ENCODE data around the gene SLTM.
"Not testable (repeated sequence)": the region's sequence is repeated elsewhere in the genome, so short reads cannot be mapped to it uniquely, and the experiment has no call there.

The SLTM gene

DNA sequence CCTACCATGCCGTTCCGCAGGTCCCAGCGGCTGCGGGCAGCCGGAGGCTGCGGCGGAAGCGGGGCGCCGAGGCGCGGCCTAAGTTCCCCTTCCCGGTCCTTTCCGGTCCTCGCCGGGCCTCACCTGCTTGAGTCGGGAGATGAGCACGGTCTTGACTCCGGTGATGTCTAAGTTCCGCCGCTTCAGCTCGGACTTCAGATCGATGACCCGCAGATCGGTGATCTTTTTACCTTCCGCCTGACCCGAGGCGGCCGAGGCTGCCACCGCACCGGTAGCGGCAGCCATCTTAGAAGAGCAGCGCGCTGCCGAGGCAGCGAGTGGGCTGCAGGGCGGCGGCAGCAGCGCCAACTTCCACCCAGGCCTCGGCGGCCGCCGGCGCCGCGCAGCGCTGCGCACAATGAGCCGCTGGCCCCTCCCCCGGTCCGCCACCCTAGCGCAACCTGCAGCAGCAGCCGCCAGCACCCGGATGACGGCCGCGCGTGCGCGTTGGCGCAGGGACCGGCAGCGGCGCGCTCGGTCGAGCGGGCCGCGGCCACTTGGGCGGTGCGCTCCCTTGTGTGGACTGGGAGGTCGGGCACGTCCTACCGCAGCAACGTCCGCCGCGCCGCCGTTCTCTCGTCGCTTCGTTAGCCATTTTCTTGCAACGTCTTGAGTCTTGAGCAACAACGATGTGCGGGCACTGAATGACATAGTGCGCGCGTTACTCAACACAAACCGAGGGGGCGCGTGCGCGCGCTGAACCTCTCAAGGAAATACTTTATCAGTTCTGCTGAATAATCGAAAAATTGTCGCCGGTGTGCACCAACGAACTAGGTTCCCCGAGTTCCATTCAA is at the start of gene SLTM:
Gene SLTM (minus strand): TSS at position 399 of the 833 bp plus-strand sequence. CDS start 114 bp downstream, at position 285.
- peak; percentile 84 to 93 for DNase-seq

DNA sequence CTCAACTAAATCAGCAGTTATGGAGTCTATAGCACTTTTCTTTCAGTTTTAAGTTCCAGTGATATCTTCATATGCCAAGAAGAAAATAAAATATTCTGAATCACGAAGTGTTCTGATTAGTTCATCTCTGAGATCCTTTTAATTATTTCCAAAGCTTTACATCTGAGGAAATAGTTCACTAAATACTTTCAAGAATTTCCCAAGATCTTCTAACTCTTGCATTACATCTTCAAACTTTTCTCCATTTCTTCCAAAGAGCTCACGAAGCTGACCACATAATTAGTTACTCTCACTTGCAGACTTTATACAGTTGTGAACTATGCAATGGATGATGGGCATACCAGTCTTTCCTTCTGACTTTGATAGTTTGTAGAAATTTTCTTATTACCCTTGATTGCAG is 49.8 kb upstream of the SLTM start:
- no peak for DNase-seq

DNA sequence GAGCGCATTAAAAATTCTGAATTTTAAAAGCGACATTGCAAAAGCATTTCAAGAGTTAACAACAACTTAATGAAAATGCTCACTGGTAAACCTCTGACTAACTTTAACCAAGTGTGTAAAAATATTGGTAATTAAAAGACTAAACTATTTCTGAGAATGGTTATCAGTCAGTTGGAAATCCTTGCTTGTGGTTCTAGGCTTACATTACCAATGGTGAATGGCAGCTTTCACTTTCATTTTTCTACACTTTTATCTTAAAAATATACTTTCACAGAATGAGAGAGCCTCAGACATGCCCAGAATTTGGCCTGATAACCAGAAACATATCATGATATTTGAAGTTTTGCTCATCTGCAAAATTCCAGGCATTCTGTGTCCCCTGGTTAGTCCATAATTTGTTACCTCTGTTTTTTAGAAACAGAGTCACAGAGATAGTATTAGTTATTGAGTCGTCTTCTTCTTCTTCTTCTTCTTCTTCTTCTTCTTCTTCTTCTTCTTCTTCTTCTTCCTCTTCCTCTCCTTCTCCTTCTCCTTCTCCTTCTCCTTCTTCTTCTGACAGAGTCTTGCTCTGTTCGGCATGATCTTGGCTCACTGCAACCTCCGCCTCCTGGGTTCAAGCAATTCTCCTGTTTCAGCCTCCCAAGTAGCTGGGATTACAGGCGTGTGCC is 48.5 kb upstream of the SLTM start:
- DNase-seq = no peak

DNA sequence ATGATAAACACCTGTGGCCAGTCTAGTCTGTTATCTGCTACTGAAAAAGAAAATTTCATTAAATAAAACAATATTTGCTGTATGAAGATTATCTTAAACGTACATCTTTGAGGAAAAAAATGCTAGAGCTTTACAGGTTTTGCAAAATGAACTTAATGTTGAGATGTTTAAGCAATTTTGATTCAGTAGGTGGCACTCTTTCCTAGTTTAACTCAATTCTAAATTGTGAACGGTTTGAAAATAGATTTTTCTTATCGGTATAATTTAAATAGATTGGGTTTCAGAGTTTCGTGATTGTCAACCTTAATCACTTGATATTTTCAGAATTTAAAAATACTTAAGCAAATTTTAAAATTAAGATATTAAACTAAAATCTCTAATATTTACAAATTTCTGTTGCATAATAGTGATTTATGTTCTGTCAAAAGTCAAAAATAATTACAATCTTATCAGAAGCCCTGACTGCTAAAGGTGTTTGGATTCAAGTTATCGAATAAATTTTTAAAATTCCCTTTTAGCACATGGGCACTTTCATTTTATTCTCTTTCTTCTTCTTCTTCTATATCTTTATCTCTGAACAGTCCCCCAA is 47.0 kb upstream of the SLTM start:
- peak in 1 of 2 experiments; percentile 6 for DNase-seq

DNA sequence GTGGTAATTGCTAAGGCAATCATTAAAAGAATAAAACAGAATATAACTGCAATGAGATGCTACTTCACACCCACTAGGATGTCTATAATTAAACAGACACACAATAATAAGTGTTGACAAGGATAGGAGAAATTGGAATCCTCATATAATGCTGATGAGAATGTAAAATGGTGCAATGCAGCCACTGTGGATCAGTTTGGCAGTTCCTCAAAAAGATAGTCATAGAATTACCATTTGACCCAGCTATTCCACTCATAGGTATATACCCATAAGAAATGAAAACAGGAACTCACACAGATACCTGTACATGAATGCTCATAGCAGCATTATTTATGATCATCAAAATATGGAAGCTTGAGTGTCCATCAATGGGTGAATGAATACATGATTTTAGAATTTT is 44.4 kb upstream of the SLTM start:
- DNase-seq = no peak

DNA sequence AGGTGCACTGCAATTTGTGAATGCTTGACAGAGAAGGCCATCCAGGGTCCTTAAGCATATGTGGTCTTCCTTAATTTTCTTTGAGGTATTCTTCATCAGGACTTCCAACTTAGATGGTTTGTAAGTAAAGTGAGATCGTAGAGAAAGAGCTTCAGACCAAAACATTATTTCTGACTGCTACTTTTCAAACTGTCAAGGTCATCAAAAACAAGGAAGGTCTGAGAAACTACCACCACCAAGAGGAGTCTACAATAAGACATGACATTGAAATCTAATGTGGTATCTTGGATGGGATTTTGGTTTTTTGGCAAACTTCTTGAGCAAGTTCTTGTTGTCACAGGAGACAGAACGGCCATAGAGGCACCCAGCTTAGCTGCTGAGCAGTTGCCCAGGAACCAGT is 34.0 kb upstream of the SLTM start:
- DNase-seq = no peak

DNA sequence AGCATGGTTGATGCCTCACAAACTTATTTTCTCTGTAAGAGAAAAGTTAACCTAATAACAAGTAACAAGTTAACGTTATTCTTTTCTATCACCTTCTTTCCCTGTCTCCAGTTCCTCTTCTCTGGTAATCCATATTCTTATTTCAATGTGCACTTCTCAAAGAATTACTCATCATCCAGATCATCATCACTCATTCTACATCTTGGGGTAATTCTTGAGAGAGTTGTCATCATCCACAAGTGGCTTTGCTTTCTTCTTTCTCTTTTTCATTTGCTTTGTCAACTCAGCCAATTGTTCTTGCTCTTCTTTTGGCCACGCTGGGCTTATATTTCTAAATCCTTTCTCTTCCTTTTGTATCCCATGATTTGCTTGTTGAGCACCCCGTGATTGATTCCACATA is 33.2 kb upstream of the SLTM start:
- DNase-seq = no peak

DNA sequence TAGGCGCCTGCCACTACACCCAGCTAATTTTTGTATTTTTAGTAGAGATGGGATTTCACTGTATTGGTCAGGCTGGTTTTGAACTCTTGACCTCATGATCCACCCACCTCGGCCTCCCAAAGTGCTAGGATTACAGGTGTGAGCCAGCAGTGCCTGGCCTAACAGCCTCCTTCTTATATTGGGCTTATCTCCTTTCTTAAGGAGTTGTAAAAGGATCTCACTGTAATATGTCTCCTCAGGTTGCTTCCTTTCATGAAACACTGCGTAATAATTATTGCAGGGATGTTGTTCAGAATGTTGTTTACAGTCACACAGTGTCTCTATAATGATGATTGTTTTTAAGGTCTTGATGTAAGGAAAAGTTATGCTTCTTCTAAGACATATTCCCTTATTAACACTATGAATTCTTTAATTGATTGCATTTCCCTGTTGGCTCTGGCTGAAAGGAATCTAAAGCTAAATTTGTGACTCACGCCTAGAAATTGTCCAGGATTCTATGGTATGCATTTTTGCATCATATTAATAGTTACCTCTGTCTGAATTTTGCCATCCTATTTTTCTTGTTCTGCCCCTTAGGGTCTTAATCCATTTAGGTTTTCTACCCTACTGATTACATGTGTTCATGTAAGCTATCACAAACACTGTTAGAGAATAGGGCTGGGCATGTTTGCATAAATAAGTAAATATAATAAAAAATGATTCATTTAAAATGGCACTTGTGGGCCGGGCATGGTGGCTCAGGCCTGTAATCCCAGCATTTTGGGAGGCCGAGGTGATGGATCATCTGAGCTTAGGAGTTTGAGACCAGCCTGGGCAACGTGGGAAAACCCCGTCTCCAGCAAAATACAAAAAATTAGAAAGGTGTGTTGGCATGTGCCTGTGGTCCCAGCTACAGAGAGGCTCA is 29.4 kb upstream of the SLTM start:
- DNase-seq = no peak

DNA sequence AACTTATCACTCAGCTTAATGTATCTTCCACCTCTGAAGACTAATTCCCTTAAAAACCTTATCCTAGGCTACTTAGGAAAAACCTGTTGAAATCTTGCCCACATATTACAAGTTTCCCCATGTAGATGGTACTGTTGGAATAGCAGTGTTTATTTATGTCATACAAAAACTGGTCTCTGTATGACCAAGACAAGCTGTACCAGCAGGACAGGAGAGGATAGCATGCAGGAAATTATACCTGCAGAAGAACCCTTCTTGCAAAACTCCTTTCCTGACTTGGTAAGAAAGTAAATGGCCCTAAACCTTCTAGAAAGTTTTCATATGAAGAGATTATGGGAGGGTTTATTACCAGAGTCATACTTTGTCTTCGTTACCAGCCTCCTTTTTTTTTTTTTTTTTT is 28.7 kb upstream of the SLTM start:
- DNase-seq = no peak

DNA sequence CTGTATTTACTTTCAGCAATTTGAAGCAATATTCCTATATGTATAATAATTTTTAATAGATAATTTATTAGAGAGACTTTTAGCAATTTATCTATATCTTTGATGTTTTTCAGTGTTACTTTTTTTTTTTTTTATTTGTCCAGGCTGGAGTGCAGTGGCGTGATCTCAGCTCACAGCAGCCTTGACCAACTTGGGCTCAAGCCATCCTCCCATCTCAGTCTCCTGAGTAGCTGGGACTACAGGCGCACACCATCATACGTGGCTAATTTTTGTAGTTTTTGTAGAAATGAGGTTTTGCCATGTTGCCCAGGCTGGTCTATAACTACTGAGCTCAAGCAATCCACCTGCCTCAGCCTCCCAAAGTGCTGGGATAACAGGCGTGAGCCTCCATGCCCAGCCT is 25.3 kb upstream of the SLTM start:
- DNase-seq = no peak

DNA sequence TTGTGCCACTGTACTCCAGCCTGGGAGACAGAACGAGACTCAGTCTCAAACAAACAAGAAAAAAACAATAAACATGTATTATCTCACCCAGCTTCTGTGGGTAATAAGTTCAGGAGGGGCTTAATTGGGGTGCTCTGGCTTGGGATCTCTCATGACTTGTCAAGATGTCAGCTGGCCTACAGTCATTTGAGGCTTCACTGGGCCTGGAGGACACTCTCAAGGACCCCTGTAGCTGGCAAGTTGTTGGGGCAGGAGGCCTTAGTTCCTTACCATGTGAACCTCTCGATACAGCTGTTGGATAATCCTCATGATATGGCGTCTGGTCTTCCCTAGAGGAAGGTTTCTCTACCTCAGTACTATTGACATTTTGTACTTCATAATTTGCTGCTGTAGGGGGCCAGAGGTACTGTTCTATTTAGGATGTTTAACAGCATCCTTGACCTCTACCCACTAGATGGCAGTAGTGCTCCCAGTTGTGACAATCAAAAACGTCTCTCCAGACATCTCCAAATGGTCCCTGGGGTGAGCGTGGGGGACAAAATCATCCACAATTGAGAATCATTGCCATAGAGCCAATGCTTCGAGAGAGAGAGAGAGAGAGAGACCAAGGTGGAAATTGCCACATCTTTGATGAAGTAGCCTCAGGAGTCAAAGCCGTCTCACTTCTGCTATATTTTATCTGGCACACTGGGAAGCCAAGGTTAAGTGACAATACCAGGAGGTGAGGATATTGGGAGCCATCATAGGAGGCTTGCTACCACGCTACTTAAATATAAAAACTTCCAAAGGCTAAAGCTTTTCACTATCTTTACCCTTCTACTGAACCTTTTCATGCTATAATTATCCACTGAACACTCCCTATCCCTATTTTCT is 23.9 kb upstream of the SLTM start:
- peak; percentile 66 to 75 for DNase-seq

DNA sequence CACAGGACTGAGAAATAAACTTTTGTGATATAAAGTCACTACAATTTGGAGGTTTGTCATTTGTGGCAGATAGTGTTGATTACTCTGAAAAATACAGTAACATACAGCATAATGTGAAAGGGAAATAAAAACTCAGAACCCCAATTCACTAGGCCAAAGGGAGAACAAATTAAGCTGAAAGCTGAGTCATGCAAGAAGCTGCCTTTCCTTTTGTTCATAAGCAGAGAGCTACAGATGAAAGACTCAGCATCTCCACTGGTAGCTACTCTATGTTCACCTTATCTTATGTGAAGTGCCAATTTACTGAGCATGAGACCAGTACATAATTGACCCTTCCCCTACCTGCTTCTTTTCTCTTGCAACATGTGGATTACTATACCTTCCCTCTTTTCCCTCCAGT is 19.3 kb upstream of the SLTM start:
- DNase-seq = no peak

DNA sequence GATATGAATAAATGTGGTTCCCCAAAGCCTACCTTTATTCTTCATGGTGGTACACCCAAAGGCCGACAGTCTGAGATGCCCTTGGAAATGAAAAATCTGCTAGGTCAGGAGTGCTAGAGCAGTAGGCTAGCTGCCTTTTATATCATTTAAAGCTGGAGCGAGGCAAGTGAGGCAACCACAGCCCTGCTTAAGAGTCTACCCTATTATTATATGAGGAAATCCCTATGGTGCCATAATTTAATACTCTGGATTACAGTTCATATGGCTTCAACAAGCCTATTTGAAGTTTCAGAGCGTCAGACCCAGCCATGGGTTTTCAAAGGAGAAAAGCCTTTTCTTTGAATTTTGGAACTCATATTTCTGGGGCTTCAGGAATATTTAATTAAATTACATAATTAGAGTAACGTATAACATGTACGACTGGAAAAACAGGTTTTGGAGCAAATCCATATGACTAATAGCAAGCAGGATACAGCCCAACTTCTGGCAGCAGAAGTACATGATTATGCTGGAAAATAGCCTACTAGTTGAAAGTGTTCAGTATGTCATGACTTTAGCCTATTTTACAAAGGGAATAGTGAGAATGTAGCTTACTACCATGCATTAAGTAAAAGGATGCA is 18.0 kb upstream of the SLTM start:
- no peak for DNase-seq

DNA sequence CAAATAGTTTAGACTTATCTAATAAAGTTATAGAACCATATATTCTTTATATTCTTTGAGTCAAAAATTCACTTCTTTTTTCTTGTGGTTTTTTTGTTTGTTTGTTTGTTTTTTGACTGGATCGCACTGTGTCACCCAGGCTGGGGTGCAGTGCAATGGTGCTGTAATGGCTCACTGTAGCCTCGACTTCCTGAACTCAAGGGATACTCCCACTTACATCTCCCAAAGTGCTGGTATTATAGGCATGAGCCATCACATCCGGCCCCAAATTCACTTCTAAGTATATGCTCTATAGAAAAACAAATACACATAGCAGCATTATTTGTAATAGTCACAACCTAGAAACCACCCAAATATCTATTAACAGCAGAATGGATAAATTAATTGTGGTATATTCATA is 13.7 kb upstream of the SLTM start:
- no peak for DNase-seq

DNA sequence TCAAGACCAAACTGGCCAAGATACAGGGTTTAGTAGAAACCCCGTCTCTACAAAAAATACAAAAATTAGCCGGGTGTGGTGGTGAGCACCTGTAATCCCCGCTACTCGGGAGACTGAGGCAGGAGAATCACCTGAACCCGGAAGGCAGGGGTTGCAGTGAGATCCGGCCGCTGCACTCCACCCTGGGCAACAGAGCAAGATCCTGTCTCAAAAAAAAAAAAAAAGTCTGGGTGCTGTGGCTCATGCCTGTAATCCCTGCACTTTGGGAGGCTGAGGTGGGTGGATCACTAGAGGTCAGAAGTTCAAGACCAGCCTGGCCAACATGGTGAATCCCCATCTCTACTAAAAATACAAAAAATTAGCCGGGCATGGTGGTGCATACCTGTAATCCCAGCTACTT is 1.5 kb upstream of the SLTM start:
- not testable (repeated sequence) for DNase-seq

DNA sequence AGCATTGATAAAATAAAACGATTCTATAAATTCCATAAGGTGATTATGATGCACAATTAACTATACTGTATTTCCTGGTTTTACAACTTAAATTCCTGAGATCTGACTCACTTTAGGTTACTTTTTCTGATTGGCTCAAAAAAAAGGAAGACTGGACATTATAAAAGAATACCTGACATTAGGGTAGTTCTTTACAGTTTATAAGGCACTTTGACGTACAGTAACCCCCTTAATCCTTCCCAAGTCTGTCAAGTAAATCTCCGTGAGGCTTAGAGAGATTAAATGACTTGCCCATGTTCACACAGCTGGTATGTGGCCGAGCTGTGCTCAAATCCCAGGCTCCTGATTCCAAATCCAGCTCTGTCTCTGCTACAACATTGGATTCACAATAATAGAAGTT is 1.0 kb upstream of the SLTM start:
- DNase-seq = no peak

DNA sequence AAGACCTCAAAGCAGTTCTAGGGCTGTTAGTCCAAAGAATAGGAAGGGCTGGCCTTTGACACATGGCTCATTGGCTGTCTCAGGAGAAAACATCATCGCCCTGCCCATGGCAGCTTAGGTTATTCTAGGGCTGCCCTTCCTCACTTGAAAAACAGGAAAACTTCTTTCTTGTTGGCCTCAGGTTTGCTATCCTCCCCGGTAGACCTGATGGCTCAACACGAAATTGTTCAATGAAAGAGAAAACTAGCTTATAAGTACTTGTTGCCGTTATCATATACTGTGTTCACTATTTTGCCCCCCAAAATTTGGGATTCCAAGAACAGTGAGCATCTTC is 602 bp upstream of the SLTM start:
- DNase-seq = no peak

DNA sequence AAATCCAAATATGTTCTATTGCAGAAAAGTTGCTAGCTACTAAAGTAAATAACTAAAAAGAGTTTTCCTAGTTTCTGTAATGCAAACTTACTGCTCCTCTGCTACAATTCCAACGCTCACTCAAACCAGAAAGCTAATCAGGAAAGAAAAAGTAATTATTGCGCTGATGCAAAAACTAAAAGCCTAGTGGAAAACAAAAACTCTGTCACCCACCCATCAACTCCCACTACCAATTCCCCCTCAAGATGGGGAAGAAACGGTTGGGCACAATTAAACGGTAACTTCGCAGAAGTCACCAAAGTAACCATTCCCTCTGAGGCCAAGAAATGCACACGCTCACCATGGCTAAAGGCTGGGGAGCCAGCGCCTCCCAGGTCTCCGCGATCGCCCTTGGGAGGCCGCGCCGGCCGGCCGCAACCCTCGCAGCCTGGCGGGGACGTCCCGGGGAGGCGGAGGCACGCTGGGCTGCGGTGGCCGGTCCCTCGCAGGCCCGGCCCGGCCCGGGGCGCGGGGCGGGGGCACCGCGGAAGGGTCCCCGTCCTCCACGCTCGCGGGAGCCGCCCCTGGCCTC is 684 bp downstream of the SLTM start:
- DNase-seq = peak in 1 of 2 experiments; percentile 41

DNA sequence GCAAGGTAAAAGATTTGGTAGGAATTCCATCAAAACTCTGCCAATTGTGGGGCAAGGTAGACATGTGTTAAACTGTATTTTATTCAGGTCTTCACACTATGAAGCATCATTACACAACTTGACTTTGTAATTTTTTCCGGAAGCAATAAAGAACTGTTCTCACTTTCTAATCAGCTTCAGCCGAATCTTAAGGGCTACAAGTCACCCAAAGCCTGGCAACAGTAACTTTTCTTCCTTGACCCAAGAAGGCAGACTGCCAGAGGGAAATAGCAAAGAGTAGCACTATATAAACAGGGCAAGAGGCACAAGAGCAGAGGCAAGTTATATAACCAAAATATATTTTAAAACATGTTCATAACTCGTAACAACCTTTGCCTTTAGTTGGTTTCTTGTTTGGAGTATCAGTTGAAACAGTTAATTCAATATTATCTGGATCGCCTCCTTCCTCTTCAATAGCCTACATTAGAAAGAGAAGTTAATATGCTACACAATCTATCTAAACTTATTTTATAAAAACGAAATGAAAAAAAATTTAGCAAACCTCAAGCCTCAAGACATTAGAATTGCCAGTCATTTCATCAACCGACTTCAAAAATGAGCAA is 1.4 kb downstream of the SLTM start:
- DNase-seq = no peak

DNA sequence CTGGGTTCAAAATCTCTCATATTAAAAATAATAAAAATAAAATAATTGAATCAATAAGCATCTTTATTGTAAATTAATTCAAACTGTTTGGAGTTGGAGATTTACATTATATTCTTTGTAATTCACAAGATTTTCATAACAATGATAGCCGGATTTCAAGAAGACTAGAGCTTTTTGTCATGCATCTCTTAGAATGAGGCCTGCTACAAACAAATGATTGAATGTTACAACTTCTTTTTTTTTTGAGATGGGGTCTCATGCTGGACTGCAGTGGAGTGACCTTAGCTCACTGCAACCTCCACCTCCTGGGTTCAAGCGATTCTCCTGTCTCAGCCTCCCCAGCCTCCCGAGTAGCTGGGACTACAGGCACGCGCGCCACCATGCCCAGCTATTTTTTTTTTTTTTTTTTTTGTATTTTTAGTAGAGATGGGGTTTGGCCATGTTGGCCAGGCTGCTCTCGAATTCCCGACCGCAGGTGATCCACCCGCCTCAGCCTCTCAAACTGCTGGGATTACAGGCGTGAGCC is 3.5 kb downstream of the SLTM start:
- DNase-seq = no peak

DNA sequence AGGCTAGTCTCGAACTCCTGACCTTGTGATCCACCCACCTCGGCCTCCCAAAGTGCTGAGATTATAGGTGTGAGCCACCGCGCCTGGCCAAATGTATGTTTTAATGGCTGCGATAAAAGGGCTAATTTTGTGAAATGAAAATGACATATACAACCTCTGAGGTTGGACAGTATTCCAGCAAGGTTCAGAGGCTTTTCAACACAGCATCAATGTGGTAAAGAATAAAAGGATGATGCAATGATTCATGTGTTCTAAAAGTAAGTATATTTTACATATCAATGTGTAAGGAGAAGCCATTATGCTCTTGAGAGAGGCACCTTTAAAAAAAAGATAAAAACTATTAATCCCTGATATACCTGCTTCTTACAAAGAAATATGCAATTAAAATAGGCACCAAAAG is 6.7 kb downstream of the SLTM start:
- no peak for DNase-seq
